Measurements from ENCODE around the gene HMGCL. TPM values are rescaled to one million over a fixed set of nuclear protein-coding genes. Genes with fewer than 3 reads are reported as not detected.

Gene HMGCL
- total RNA-seq, 1 donor from 2014 or later: 20.7 TPM

DNA sequence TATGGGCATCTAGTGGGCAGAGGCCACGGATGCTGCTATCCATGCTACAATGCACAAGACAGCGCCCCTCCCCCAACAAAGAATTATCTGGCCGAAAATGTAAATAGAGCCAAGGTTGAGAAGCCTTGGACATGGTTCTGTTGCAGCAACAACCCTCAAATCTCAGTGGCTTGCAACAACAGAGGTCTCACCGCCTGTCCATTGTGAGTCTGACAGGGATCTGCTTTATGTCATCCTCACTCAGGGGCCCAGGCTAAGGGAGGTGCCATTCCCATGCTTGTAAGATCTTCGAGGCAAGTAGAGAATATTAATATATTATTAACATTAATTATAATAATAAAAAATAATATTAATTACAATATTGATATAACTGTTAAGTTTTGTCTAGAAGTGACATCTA is 56.5 kb downstream of the HMGCL start:
- no peak overlapping the region for H3K9ac ChIP-seq
- TF ChIP-seq EZH2 (IDR thresholded peaks at IDR 0.05) (no peak), EZH2phosphoT487 (IDR thresholded peaks at IDR 0.05) (no peak)
- TF ChIP-seq, protein P1, sequence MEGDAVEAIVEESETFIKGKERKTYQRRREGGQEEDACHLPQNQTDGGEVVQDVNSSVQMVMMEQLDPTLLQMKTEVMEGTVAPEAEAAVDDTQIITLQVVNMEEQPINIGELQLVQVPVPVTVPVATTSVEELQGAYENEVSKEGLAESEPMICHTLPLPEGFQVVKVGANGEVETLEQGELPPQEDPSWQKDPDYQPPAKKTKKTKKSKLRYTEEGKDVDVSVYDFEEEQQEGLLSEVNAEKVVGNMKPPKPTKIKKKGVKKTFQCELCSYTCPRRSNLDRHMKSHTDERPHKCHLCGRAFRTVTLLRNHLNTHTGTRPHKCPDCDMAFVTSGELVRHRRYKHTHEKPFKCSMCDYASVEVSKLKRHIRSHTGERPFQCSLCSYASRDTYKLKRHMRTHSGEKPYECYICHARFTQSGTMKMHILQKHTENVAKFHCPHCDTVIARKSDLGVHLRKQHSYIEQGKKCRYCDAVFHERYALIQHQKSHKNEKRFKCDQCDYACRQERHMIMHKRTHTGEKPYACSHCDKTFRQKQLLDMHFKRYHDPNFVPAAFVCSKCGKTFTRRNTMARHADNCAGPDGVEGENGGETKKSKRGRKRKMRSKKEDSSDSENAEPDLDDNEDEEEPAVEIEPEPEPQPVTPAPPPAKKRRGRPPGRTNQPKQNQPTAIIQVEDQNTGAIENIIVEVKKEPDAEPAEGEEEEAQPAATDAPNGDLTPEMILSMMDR (IDR thresholded peaks at IDR 0.05): no peak

DNA sequence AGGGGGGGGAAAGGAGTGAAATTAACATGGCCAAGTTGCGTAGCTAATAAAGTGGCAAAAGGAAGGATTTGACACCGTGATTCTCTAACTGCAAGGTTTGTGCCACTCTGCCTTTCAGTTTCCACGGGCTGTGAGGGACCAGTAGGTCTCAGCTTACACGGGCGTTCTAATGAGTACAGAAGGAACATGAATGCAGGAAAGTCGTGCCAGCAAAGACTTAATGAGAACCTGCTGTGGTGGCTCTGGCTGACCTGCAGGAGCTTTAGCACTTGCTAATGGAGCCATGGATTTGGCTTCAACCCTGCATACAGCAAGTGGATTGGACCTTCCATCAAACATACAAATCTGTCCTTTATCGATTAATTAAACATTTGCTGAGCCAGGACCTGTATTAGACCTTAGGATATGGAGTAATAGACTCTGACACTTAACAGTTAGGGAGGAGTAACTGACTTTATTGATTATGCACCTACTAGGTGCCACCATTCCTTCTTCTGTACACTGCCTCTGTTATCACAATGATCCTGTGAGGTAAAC is 62.1 kb downstream of the HMGCL start:
- Histone ChIP-seq H3K9ac (no peak overlapping the region), H3F3A (ENCODE audit: low read depth) (peaks cover 17% of the 10 kb centered on the region), H3K36me3 (peaks cover 12% of the 10 kb centered on the region), H3K9me3 (ENCODE audit: low read depth) (no peaks in the 10 kb centered on the region), H3K27ac (no peak overlapping the region), H3K4me2 (no peak overlapping the region), H4K20me1 (ENCODE audit: low read depth) (peaks cover 9% of the 10 kb centered on the region), H3K27me3 (no peaks in the 10 kb centered on the region), H3K79me2 (ENCODE audit: low read depth) (no peaks in the 10 kb centered on the region), H2AFZ (replicated peaks) (no peak overlapping the region), H3K4me3 (no peak overlapping the region), H3K4me1 (no peaks in the 10 kb centered on the region)
- no peaks in the 10 kb centered on the region for H3K9me3 Mint-ChIP-seq
- H3K4me1 Mint-ChIP-seq: no peaks in the 10 kb centered on the region
- H3K27me3 Mint-ChIP-seq (ENCODE audit: insufficient read depth, low read depth): no peaks in the 10 kb centered on the region
- peaks cover 27% of the 10 kb centered on the region for H3K36me3 Mint-ChIP-seq
- TF ChIP-seq, protein P1 (IDR thresholded peaks at IDR 0.05): no peak
- TF ChIP-seq EZH2phosphoT487 (IDR thresholded peaks at IDR 0.05): no peak
- TF ChIP-seq EZH2 (IDR thresholded peaks at IDR 0.05): no peak
- no peak overlapping the region for H3K4me3 Mint-ChIP-seq
- DNase-seq (ENCODE audit: low spot score): no peak
- no peak overlapping the region for H3K27ac Mint-ChIP-seq

More for the DNA sequence above, 56.5 kb downstream of the HMGCL start:
- Mint-ChIP-seq H3K4me3 (no peak overlapping the region), H3K27me3 (ENCODE audit: insufficient read depth, low read depth) (no peaks in the 10 kb centered on the region), H3K4me1 (no peaks in the 10 kb centered on the region), H3K9me3 (no peaks in the 10 kb centered on the region), H3K27ac (no peak overlapping the region), H3K36me3 (peaks cover 5% of the 10 kb centered on the region)
- no peaks in the 10 kb centered on the region for H3K36me3 ChIP-seq
- H2AFZ ChIP-seq (replicated peaks): no peak overlapping the region
- no peaks in the 10 kb centered on the region for H3K79me2 ChIP-seq (ENCODE audit: low read depth)
- H4K20me1 ChIP-seq (ENCODE audit: low read depth): peaks cover 2% of the 10 kb centered on the region
- no peak overlapping the region for H3K4me2 ChIP-seq
- H3K9me3 ChIP-seq (ENCODE audit: low read depth): no peaks in the 10 kb centered on the region
- DNase-seq (ENCODE audit: low spot score): no peak
- H3F3A ChIP-seq (ENCODE audit: low read depth): no peaks in the 10 kb centered on the region
- no peak overlapping the region for H3K27ac ChIP-seq
- H3K4me1 ChIP-seq: no peaks in the 10 kb centered on the region
- H3K27me3 ChIP-seq: no peaks in the 10 kb centered on the region
- H3K4me3 ChIP-seq: no peak overlapping the region

DNA sequence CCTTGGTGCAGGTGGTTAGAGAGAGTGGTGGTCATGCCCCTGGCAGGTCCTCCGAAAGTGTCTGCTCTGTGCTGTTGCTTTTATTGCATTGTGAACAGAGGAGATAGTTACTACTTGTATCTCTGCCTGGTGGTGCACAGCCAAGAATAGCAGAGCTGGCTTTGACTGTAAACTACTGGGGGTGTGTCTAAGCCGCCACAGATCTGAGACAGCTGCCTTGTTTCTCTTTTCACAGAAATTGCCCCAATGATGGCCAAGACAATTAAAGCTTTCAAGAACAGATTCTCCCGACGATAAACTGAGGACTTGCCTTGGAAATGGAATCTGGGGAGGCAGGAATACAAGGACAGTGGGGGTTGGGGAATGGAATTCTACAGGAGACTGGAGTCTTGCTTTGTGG is 66.0 kb downstream of the HMGCL start:
- no peak overlapping the region for H3K9ac ChIP-seq
- no peaks in the 10 kb centered on the region for H3K4me1 ChIP-seq
- no peak overlapping the region for H3K4me3 ChIP-seq
- no peaks in the 10 kb centered on the region for H3K4me1 Mint-ChIP-seq
- H3K4me3 Mint-ChIP-seq: no peak overlapping the region
- H3K27ac ChIP-seq: no peak overlapping the region
- H4K20me1 ChIP-seq (ENCODE audit: low read depth): peaks cover 7% of the 10 kb centered on the region
- no peak overlapping the region for H2AFZ ChIP-seq (replicated peaks)
- H3K36me3 ChIP-seq: peaks cover 12% of the 10 kb centered on the region
- TF ChIP-seq, protein P1 (IDR thresholded peaks at IDR 0.05): no peak
- TF ChIP-seq EZH2phosphoT487 (IDR thresholded peaks at IDR 0.05) (no peak), EZH2 (IDR thresholded peaks at IDR 0.05) (no peak)
- H3K9me3 Mint-ChIP-seq: no peaks in the 10 kb centered on the region
- H3K4me2 ChIP-seq: no peak overlapping the region
- no peaks in the 10 kb centered on the region for H3K27me3 ChIP-seq
- H3K36me3 Mint-ChIP-seq: peaks cover 35% of the 10 kb centered on the region
- H3K27me3 Mint-ChIP-seq (ENCODE audit: insufficient read depth, low read depth): peaks cover 2% of the 10 kb centered on the region
- no peak overlapping the region for H3K27ac Mint-ChIP-seq
- no peaks in the 10 kb centered on the region for H3K79me2 ChIP-seq (ENCODE audit: low read depth)
- no peak for DNase-seq (ENCODE audit: low spot score)
- peaks cover 20% of the 10 kb centered on the region for H3F3A ChIP-seq (ENCODE audit: low read depth)
- no peaks in the 10 kb centered on the region for H3K9me3 ChIP-seq (ENCODE audit: low read depth)

Data from neural progenitor cell (in vitro differentiated cells).